ENCODE results near the gene HMGCS2.

Gene HMGCS2

DNA sequence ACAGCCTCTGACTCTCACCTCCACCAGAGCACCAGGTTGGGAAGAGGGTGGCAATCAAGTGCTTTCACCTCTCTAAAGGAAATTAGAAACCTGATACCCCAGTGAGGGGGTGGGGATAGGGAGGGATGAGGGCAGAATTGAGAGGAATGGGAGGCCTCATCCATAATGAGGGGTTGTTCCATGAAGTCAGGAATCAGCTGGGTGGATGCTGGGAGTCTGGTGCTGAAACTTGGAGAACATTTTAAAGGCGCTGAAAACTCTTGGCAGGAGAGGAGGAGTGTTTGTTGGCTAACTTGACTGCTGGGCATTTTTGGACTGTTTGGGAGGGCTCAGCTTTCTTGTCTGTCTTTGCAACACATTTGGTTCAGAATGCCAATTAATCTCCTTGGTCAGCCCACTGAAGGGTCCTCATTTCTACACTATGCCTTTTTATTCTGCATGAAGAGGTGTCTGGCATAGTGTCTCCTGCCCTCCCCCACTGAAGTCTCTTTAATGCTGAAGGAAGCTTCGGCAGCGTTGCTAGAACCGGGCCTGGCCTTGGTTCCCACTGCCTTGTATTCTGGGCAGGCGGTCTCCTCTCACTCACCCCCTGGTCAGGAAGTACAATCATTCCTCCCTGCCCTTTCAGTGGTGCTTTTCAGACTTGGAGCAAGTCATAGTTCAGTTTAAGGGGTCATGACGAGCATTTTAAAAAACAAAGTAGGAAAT, 54.8 kb downstream of the HMGCS2 start (continued):
- peak; percentile 37; the same call in 1 of the 2 replicates for TF ChIP-seq FEZF1 (tag by site-specific recombination; IDR thresholded peaks at IDR 0.05)
- TF ChIP-seq TCF7L2 (IDR thresholded peaks at IDR 0.05; ENCODE audit: borderline replicate concordance, low read depth, low read length) = no peak
- TF ChIP-seq, protein P1, sequence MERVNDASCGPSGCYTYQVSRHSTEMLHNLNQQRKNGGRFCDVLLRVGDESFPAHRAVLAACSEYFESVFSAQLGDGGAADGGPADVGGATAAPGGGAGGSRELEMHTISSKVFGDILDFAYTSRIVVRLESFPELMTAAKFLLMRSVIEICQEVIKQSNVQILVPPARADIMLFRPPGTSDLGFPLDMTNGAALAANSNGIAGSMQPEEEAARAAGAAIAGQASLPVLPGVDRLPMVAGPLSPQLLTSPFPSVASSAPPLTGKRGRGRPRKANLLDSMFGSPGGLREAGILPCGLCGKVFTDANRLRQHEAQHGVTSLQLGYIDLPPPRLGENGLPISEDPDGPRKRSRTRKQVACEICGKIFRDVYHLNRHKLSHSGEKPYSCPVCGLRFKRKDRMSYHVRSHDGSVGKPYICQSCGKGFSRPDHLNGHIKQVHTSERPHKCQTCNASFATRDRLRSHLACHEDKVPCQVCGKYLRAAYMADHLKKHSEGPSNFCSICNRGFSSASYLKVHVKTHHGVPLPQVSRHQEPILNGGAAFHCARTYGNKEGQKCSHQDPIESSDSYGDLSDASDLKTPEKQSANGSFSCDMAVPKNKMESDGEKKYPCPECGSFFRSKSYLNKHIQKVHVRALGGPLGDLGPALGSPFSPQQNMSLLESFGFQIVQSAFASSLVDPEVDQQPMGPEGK (tag by site-specific recombination; IDR thresholded peaks at IDR 0.05) = peak; percentile 82
- no peak for TF ChIP-seq ZNF433 (tag by site-specific recombination; IDR thresholded peaks at IDR 0.05; ENCODE audit: low read depth)
- TF ChIP-seq GLI2 (tag by site-specific recombination; IDR thresholded peaks at IDR 0.05; ENCODE audit: borderline replicate concordance, low read depth) = no peak
- peak; percentile 93 for TF ChIP-seq ZNF660 (tag by site-specific recombination; IDR thresholded peaks at IDR 0.05)
- peak; percentile 22; the same call in 1 of the 2 replicates for TF ChIP-seq ZNF600 (tag by site-specific recombination; IDR thresholded peaks at IDR 0.05)
- TF ChIP-seq, protein P2, sequence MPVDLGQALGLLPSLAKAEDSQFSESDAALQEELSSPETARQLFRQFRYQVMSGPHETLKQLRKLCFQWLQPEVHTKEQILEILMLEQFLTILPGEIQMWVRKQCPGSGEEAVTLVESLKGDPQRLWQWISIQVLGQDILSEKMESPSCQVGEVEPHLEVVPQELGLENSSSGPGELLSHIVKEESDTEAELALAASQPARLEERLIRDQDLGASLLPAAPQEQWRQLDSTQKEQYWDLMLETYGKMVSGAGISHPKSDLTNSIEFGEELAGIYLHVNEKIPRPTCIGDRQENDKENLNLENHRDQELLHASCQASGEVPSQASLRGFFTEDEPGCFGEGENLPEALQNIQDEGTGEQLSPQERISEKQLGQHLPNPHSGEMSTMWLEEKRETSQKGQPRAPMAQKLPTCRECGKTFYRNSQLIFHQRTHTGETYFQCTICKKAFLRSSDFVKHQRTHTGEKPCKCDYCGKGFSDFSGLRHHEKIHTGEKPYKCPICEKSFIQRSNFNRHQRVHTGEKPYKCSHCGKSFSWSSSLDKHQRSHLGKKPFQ (tag by site-specific recombination; IDR thresholded peaks at IDR 0.05) = no peak
- TF ChIP-seq ZNF777 (tag by site-specific recombination; IDR thresholded peaks at IDR 0.05; ENCODE audit: borderline replicate concordance) = no peak
- TF ChIP-seq ZSCAN30 (tag by site-specific recombination; IDR thresholded peaks at IDR 0.05) = peak; percentile 58; the same call in 1 of the 2 replicates
- no peak for TF ChIP-seq ZNF585B (tag by site-specific recombination; IDR thresholded peaks at IDR 0.05)
- peak; percentile 79 for TF ChIP-seq ZFHX2 (tag by site-specific recombination; conservative IDR thresholded peaks at IDR 0.05)
- no peak for TF ChIP-seq ZNF510 (tag by site-specific recombination; IDR thresholded peaks at IDR 0.05; ENCODE audit: insufficient replicate concordance)
- no peak for TF ChIP-seq ZNF670 (tag by site-specific recombination; IDR thresholded peaks at IDR 0.05; ENCODE audit: low read depth)
- peak; percentile 98 for TF ChIP-seq SP7 (tag by site-specific recombination; IDR thresholded peaks at IDR 0.05)
- TF ChIP-seq ZNF24 (tag by site-specific recombination; IDR thresholded peaks at IDR 0.05) = no peak
- TF ChIP-seq, protein P3, sequence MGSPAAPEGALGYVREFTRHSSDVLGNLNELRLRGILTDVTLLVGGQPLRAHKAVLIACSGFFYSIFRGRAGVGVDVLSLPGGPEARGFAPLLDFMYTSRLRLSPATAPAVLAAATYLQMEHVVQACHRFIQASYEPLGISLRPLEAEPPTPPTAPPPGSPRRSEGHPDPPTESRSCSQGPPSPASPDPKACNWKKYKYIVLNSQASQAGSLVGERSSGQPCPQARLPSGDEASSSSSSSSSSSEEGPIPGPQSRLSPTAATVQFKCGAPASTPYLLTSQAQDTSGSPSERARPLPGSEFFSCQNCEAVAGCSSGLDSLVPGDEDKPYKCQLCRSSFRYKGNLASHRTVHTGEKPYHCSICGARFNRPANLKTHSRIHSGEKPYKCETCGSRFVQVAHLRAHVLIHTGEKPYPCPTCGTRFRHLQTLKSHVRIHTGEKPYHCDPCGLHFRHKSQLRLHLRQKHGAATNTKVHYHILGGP (tag by site-specific recombination; IDR thresholded peaks at IDR 0.05) = no peak
- TF ChIP-seq ZBTB20 (tag by site-specific recombination; IDR thresholded peaks at IDR 0.05) = peak; percentile 71
- peak; percentile 59; the same call in 1 of the 2 replicates for TF ChIP-seq SP3 (tag by site-specific recombination; IDR thresholded peaks at IDR 0.05)
- no peak for TF ChIP-seq ZNF473 (tag by site-specific recombination; IDR thresholded peaks at IDR 0.05)
- TF ChIP-seq ZNF394 (tag by site-specific recombination; IDR thresholded peaks at IDR 0.05; ENCODE audit: borderline replicate concordance) = no peak
- no peak for TF ChIP-seq ZNF248 (tag by site-specific recombination; IDR thresholded peaks at IDR 0.05)
- TF ChIP-seq, protein P4, sequence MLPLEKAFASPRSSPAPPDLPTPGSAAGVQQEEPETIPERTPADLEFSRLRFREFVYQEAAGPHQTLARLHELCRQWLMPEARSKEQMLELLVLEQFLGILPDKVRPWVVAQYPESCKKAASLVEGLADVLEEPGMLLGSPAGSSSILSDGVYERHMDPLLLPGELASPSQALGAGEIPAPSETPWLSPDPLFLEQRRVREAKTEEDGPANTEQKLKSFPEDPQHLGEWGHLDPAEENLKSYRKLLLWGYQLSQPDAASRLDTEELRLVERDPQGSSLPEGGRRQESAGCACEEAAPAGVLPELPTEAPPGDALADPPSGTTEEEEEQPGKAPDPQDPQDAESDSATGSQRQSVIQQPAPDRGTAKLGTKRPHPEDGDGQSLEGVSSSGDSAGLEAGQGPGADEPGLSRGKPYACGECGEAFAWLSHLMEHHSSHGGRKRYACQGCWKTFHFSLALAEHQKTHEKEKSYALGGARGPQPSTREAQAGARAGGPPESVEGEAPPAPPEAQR (tag by site-specific recombination; IDR thresholded peaks at IDR 0.05) = no peak
- 0 out of 2 replicates have a peak, but pooled peaks have one; percentile 42 for TF ChIP-seq KLF8 (tag by site-specific recombination; IDR thresholded peaks at IDR 0.05)
- TF ChIP-seq, protein P5, sequence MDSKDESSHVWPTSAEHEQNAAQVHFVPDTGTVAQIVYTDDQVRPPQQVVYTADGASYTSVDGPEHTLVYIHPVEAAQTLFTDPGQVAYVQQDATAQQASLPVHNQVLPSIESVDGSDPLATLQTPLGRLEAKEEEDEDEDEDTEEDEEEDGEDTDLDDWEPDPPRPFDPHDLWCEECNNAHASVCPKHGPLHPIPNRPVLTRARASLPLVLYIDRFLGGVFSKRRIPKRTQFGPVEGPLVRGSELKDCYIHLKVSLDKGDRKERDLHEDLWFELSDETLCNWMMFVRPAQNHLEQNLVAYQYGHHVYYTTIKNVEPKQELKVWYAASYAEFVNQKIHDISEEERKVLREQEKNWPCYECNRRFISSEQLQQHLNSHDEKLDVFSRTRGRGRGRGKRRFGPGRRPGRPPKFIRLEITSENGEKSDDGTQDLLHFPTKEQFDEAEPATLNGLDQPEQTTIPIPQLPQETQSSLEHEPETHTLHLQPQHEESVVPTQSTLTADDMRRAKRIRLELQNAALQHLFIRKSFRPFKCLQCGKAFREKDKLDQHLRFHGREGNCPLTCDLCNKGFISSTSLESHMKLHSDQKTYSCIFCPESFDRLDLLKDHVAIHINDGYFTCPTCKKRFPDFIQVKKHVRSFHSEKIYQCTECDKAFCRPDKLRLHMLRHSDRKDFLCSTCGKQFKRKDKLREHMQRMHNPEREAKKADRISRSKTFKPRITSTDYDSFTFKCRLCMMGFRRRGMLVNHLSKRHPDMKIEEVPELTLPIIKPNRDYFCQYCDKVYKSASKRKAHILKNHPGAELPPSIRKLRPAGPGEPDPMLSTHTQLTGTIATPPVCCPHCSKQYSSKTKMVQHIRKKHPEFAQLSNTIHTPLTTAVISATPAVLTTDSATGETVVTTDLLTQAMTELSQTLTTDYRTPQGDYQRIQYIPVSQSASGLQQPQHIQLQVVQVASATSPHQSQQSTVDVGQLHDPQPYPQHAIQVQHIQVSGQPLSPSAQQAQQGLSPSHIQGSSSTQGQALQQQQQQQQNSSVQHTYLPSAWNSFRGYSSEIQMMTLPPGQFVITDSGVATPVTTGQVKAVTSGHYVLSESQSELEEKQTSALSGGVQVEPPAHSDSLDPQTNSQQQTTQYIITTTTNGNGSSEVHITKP (tag by site-specific recombination; IDR thresholded peaks at IDR 0.05) = peak; percentile 69
- TF ChIP-seq ZNF423 (tag by site-specific recombination; IDR thresholded peaks at IDR 0.05) = no peak
- peak; percentile 68 for TF ChIP-seq SP2 (tag by site-specific recombination; IDR thresholded peaks at IDR 0.05)
- TF ChIP-seq ZBTB17 (tag by site-specific recombination; IDR thresholded peaks at IDR 0.05) = peak; percentile 10; the same call in 1 of the 2 replicates
- peak; percentile 8; the same call in 1 of the 2 replicates for TF ChIP-seq GLIS2 (tag by site-specific recombination; IDR thresholded peaks at IDR 0.05)
- peak; percentile 86 for TF ChIP-seq IKZF3 (tag by site-specific recombination; IDR thresholded peaks at IDR 0.05)
- TF ChIP-seq ZNF214 (tag by site-specific recombination; IDR thresholded peaks at IDR 0.05; ENCODE audit: borderline replicate concordance) = no peak
